BLaER1 treated with 17β-estradiol and CSF1 and Interleukin-3, amounts not matched to agents 10 nM and 100 nM (cell line): ENCODE results near the gene DAZAP2.
A peak's percentile ranks its signal among the peaks of the same experiment; 100 is the strongest.

ENCODE experiments used
- H3K27ac ChIP-seq, 11 experiments: shearing (Covaris generic); formaldehyde crosslinking; 2 replicates each; pipeline ENCODE4 v1.8.1; 2022
- H3K27me3 ChIP-seq, 11 experiments: shearing (Covaris generic); formaldehyde crosslinking; 2 replicates each; pipeline ENCODE4 v1.8.1; 2022
- H3K36me3 ChIP-seq, 11 experiments: shearing (Covaris generic); formaldehyde crosslinking; 2 replicates each; pipeline ENCODE4 v1.8.1; 2022
- H3K4me1 ChIP-seq, 10 experiments: shearing (Covaris generic); formaldehyde crosslinking; 2 replicates each; pipeline ENCODE4 v1.8.1; 2022
- H3K4me2 ChIP-seq, 11 experiments: shearing (Covaris generic); formaldehyde crosslinking; 2 replicates each; pipeline ENCODE4 v1.8.1; 2022
- H3K4me3 ChIP-seq, 10 experiments: shearing (Covaris generic); formaldehyde crosslinking; 2 replicates each; pipeline ENCODE4 v1.8.1; 2022
- H3K9ac ChIP-seq, 11 experiments: shearing (Covaris generic); formaldehyde crosslinking; 2 replicates each; pipeline ENCODE4 v1.8.1; 2022
- H3K9me3 ChIP-seq, 11 experiments: shearing (Covaris generic); formaldehyde crosslinking; replicated peaks in 1 of 11; 2 replicates each; pipeline ENCODE4 v1.8.1; 2022
- H4K20me1 ChIP-seq, 11 experiments: shearing (Covaris generic); formaldehyde crosslinking; 2 replicates each; pipeline ENCODE4 v1.8.1; 2022
- Cebpa-rat ChIP-seq, 11 experiments: shearing (Covaris generic); IDR thresholded peaks; 2 replicates each; pipeline ENCODE4 v1.8.1; 2022

The DAZAP2 gene

GRCh38 chr12:51238510-51239334 lies at the start of gene DAZAP2:
DAZAP2 (plus strand) TSS chr12:51238826; CDS start chr12:51238908, 82 bp downstream.
- Histone ChIP-seq H3K4me2 (peak within 1 kb of the TSS; percentile 82 to 96 (median 94)), H3K27ac (peak within 1 kb of the TSS; percentile 98 to 100 (median 100)), H3K4me1 (peaks cover 17 to 49% (median 46%) of the 10 kb centered on the region in 10 experiments), H3K9me3 (no peaks in the 10 kb centered on the region), H3K4me3 (peak within 1 kb of the TSS; percentile 77 to 97 (median 94)), H4K20me1 (peaks cover 10 to 45% (median 33%) of the 10 kb centered on the region in 11 experiments; a peak in 17 of 22 replicates), H3K27me3 (no peaks in the 10 kb centered on the region), H3K9ac (peak within 1 kb of the TSS; percentile 97 to 100 (median 99)), H3K36me3 (peaks cover 35 to 42% (median 40%) of the 10 kb centered on the region in 11 experiments)
- TF ChIP-seq Cebpa-rat (IDR thresholded peaks at IDR 0.05): no peak

GRCh38 chr12:51189790-51190355 lies 48.8 kb upstream of the DAZAP2 start:
- Histone ChIP-seq H3K27me3 (no peaks in the 10 kb centered on the region), H4K20me1 (no peaks in the 10 kb centered on the region), H3K36me3 (no peaks in the 10 kb centered on the region; a peak in 1 of 22 replicates), H3K9me3 (no peaks in the 10 kb centered on the region), H3K4me2 (no peak overlapping the region), H3K9ac (no peak overlapping the region), H3K4me3 (no peak overlapping the region), H3K27ac (no peak overlapping the region), H3K4me1 (peaks cover 15 to 24% (median 21%) of the 10 kb centered on the region in 10 experiments)
- TF ChIP-seq Cebpa-rat (IDR thresholded peaks at IDR 0.05): no peak

- Histone ChIP-seq H3K4me3 (no peak overlapping the region), H3K9ac (no peak overlapping the region), H3K4me1 (peaks cover 15 to 24% (median 21%) of the 10 kb centered on the region in 10 experiments), H3K4me2 (no peak overlapping the region), H3K27me3 (no peaks in the 10 kb centered on the region), H4K20me1 (no peaks in the 10 kb centered on the region), H3K36me3 (no peaks in the 10 kb centered on the region; a peak in 1 of 22 replicates), H3K27ac (no peak overlapping the region), H3K9me3 (no peaks in the 10 kb centered on the region)
- TF ChIP-seq Cebpa-rat (IDR thresholded peaks at IDR 0.05): no peak
Observed at GRCh38 chr12:51190820-51191219, 47.8 kb upstream of the DAZAP2 start.

- Histone ChIP-seq H3K27me3 (no peaks in the 10 kb centered on the region), H4K20me1 (no peaks in the 10 kb centered on the region), H3K9me3 (no peaks in the 10 kb centered on the region), H3K36me3 (no peaks in the 10 kb centered on the region; a peak in 1 of 22 replicates), H3K27ac (no peak overlapping the region), H3K4me1 (peaks cover 9 to 21% (median 16%) of the 10 kb centered on the region in 10 experiments), H3K4me2 (no peak overlapping the region), H3K9ac (no peak overlapping the region), H3K4me3 (no peak overlapping the region)
- no peak for TF ChIP-seq Cebpa-rat (IDR thresholded peaks at IDR 0.05)
Observed at GRCh38 chr12:51191516-51192283, 46.9 kb upstream of the DAZAP2 start.

- H3K9ac ChIP-seq: no peak overlapping the region
- H3K27ac ChIP-seq: no peak overlapping the region
- peaks cover 3 to 15% (median 10%) of the 10 kb centered on the region in 10 experiments; a peak in 17 of 20 replicates for H3K4me1 ChIP-seq
- H3K4me2 ChIP-seq: no peak overlapping the region
- H3K9me3 ChIP-seq: no peaks in the 10 kb centered on the region
- no peaks in the 10 kb centered on the region for H4K20me1 ChIP-seq
- no peak overlapping the region for H3K4me3 ChIP-seq
- no peaks in the 10 kb centered on the region; a peak in 1 of 22 replicates for H3K36me3 ChIP-seq
- no peaks in the 10 kb centered on the region for H3K27me3 ChIP-seq
- no peak for TF ChIP-seq Cebpa-rat (IDR thresholded peaks at IDR 0.05)
Observed at GRCh38 chr12:51192284-51192671, 46.3 kb upstream of the DAZAP2 start.

- peaks cover 0 to 8% (median 0%) of the 10 kb centered on the region in 10 experiments; a peak in 2 of 20 replicates for H3K4me1 ChIP-seq
- H3K36me3 ChIP-seq: no peaks in the 10 kb centered on the region
- H3K27me3 ChIP-seq: no peaks in the 10 kb centered on the region
- no peak overlapping the region for H3K27ac ChIP-seq
- H3K4me2 ChIP-seq: no peak overlapping the region
- H3K9me3 ChIP-seq: no peaks in the 10 kb centered on the region
- H3K9ac ChIP-seq: no peak overlapping the region
- no peak for TF ChIP-seq Cebpa-rat (IDR thresholded peaks at IDR 0.05)
- no peaks in the 10 kb centered on the region for H4K20me1 ChIP-seq
- no peak overlapping the region for H3K4me3 ChIP-seq
Observed at GRCh38 chr12:51195841-51196240, 42.8 kb upstream of the DAZAP2 start.

GRCh38 chr12:51196547-51196946 lies 42.1 kb upstream of the DAZAP2 start:
- H3K4me2 ChIP-seq: no peak overlapping the region
- H3K36me3 ChIP-seq: no peaks in the 10 kb centered on the region
- H4K20me1 ChIP-seq: no peaks in the 10 kb centered on the region
- no peaks in the 10 kb centered on the region for H3K27me3 ChIP-seq
- no peak overlapping the region for H3K4me3 ChIP-seq
- no peaks in the 10 kb centered on the region for H3K9me3 ChIP-seq
- TF ChIP-seq Cebpa-rat (IDR thresholded peaks at IDR 0.05): no peak
- H3K9ac ChIP-seq: no peak overlapping the region
- no peak overlapping the region for H3K27ac ChIP-seq
- H3K4me1 ChIP-seq: peaks cover 0 to 8% (median 0%) of the 10 kb centered on the region in 10 experiments; a peak in 2 of 20 replicates

GRCh38 chr12:51197736-51198567 lies 40.7 kb upstream of the DAZAP2 start:
- Histone ChIP-seq H3K9me3 (no peaks in the 10 kb centered on the region), H3K4me1 (peaks cover 0 to 8% (median 0%) of the 10 kb centered on the region in 10 experiments; a peak in 2 of 20 replicates), H3K4me3 (no peak overlapping the region), H3K36me3 (no peaks in the 10 kb centered on the region), H3K9ac (no peak overlapping the region), H3K27ac (no peak overlapping the region), H3K27me3 (no peaks in the 10 kb centered on the region), H3K4me2 (no peak overlapping the region), H4K20me1 (no peaks in the 10 kb centered on the region)
- no peak for TF ChIP-seq Cebpa-rat (IDR thresholded peaks at IDR 0.05)
